Activated T-cell treated with anti-CD3 and anti-CD28 coated beads, Interleukin-2, amount 50 U/mL, for 24 hours (primary cell): ENCODE measurements around the gene RNF123.

Source experiments
- DNase-seq: peaks from one replicate; pipeline ENCODE4 v3.0.0-alpha.2; 2020
- H3K27ac Mint-ChIP-seq: 2 replicates; pipeline ENCODE4 v1.8.0; 2020; ENCODE audit warnings: mild to moderate bottlenecking, mixed read lengths
- H3K27me3 Mint-ChIP-seq: 2 replicates; pipeline ENCODE4 v1.8.0; 2020; ENCODE audit warnings: mixed read lengths
- H3K36me3 Mint-ChIP-seq: 2 replicates; pipeline ENCODE4 v1.8.0; 2020; ENCODE audit warnings: low read depth, mixed read lengths
- H3K4me1 Mint-ChIP-seq: 2 replicates; pipeline ENCODE4 v1.8.0; 2020; ENCODE audit warnings: low read depth, mixed read lengths
- H3K4me3 Mint-ChIP-seq: 2 replicates; pipeline ENCODE4 v1.8.0; 2020; ENCODE audit warnings: mild to moderate bottlenecking, moderate library complexity, mixed read lengths
- H3K9me3 Mint-ChIP-seq: 2 replicates; pipeline ENCODE4 v1.8.0; 2020; ENCODE audit warnings: mixed read lengths

RNF123 gene

GRCh38 chr3:49713336-49714105 lies 24.2 kb downstream of the RNF123 start:
- no peak for DNase-seq
- no peaks in the 10 kb centered on the region for H3K27me3 Mint-ChIP-seq
- no peak overlapping the region for H3K4me3 Mint-ChIP-seq
- H3K9me3 Mint-ChIP-seq: no peaks in the 10 kb centered on the region
- peaks cover 12% of the 10 kb centered on the region for H3K4me1 Mint-ChIP-seq
- H3K27ac Mint-ChIP-seq: no peak overlapping the region
- H3K36me3 Mint-ChIP-seq: peaks cover 44% of the 10 kb centered on the region

- Mint-ChIP-seq H3K27me3 (no peaks in the 10 kb centered on the region), H3K4me1 (peaks cover 26% of the 10 kb centered on the region), H3K9me3 (no peaks in the 10 kb centered on the region), H3K27ac (peak overlapping the region; percentile 59), H3K36me3 (peaks cover 47% of the 10 kb centered on the region), H3K4me3 (no peak overlapping the region)
- DNase-seq: no peak
Observed at GRCh38 chr3:49714728-49715550, 25.6 kb downstream of the RNF123 start.

GRCh38 chr3:49715611-49716121 lies 26.3 kb downstream of the RNF123 start:
- no peaks in the 10 kb centered on the region for H3K9me3 Mint-ChIP-seq
- peaks cover 33% of the 10 kb centered on the region for H3K4me1 Mint-ChIP-seq
- H3K27me3 Mint-ChIP-seq: no peaks in the 10 kb centered on the region
- no peak for DNase-seq
- H3K36me3 Mint-ChIP-seq: peaks cover 52% of the 10 kb centered on the region
- no peak overlapping the region for H3K4me3 Mint-ChIP-seq
- H3K27ac Mint-ChIP-seq: peak overlapping the region; percentile 59

GRCh38 chr3:49716169-49716568 lies 26.8 kb downstream of the RNF123 start:
- Mint-ChIP-seq H3K27me3 (no peaks in the 10 kb centered on the region), H3K4me3 (no peak overlapping the region), H3K4me1 (peaks cover 38% of the 10 kb centered on the region), H3K9me3 (no peaks in the 10 kb centered on the region), H3K27ac (no peak overlapping the region), H3K36me3 (peaks cover 55% of the 10 kb centered on the region)
- DNase-seq: no peak

- peaks cover 56% of the 10 kb centered on the region for H3K36me3 Mint-ChIP-seq
- no peak for DNase-seq
- no peaks in the 10 kb centered on the region for H3K9me3 Mint-ChIP-seq
- H3K4me3 Mint-ChIP-seq: no peak overlapping the region
- no peak overlapping the region for H3K27ac Mint-ChIP-seq
- peaks cover 41% of the 10 kb centered on the region for H3K4me1 Mint-ChIP-seq
- H3K27me3 Mint-ChIP-seq: no peaks in the 10 kb centered on the region
Observed at GRCh38 chr3:49716691-49717210, 27.4 kb downstream of the RNF123 start.

GRCh38 chr3:49717211-49717958 lies 28.0 kb downstream of the RNF123 start:
- Mint-ChIP-seq H3K4me3 (no peak overlapping the region), H3K9me3 (no peaks in the 10 kb centered on the region), H3K27ac (peak overlapping the region; percentile 52), H3K36me3 (peaks cover 59% of the 10 kb centered on the region), H3K4me1 (peaks cover 45% of the 10 kb centered on the region), H3K27me3 (no peaks in the 10 kb centered on the region)
- no peak for DNase-seq

- peaks cover 46% of the 10 kb centered on the region for H3K4me1 Mint-ChIP-seq
- peak; percentile 42 for DNase-seq
- H3K27me3 Mint-ChIP-seq: no peaks in the 10 kb centered on the region
- H3K9me3 Mint-ChIP-seq: no peaks in the 10 kb centered on the region
- peaks cover 66% of the 10 kb centered on the region for H3K36me3 Mint-ChIP-seq
- peak overlapping the region; percentile 75 for H3K4me3 Mint-ChIP-seq
- H3K27ac Mint-ChIP-seq: peak overlapping the region; percentile 77
Observed at GRCh38 chr3:49717959-49718857, 28.9 kb downstream of the RNF123 start.

GRCh38 chr3:49718858-49719213 lies 29.5 kb downstream of the RNF123 start:
- Mint-ChIP-seq H3K27ac (peak overlapping the region; percentile 77), H3K36me3 (peaks cover 69% of the 10 kb centered on the region), H3K9me3 (no peaks in the 10 kb centered on the region), H3K4me1 (peaks cover 47% of the 10 kb centered on the region), H3K27me3 (no peaks in the 10 kb centered on the region), H3K4me3 (peak overlapping the region; percentile 75)
- no peak for DNase-seq

GRCh38 chr3:49719214-49719884 lies 30.0 kb downstream of the RNF123 start, which contains the start of gene AMIGO3:
Gene AMIGO3, minus strand, starts transcription at chr3:49719684. Its CDS starts 219 bp downstream, at chr3:49719465.
- Mint-ChIP-seq H3K36me3 (peaks cover 70% of the 10 kb centered on the region), H3K27ac (peak within 1 kb of the TSS; percentile 77), H3K27me3 (no peaks in the 10 kb centered on the region), H3K4me1 (peaks cover 50% of the 10 kb centered on the region), H3K4me3 (peak within 1 kb of the TSS; percentile 75), H3K9me3 (no peaks in the 10 kb centered on the region)
- DNase-seq: peak; percentile 94

GRCh38 chr3:49720855-49721595 lies 31.7 kb downstream of the RNF123 start:
- Mint-ChIP-seq H3K27ac (peak overlapping the region; percentile 77), H3K27me3 (no peaks in the 10 kb centered on the region), H3K36me3 (peaks cover 64% of the 10 kb centered on the region), H3K4me1 (peaks cover 57% of the 10 kb centered on the region), H3K9me3 (no peaks in the 10 kb centered on the region), H3K4me3 (peak overlapping the region; percentile 21)
- DNase-seq: no peak

GRCh38 chr3:49721596-49721895 lies 32.2 kb downstream of the RNF123 start:
- H3K27ac Mint-ChIP-seq: peak overlapping the region; percentile 77
- no peaks in the 10 kb centered on the region for H3K27me3 Mint-ChIP-seq
- DNase-seq: no peak
- peaks cover 57% of the 10 kb centered on the region for H3K4me1 Mint-ChIP-seq
- peaks cover 65% of the 10 kb centered on the region for H3K36me3 Mint-ChIP-seq
- H3K9me3 Mint-ChIP-seq: no peaks in the 10 kb centered on the region
- H3K4me3 Mint-ChIP-seq: peak overlapping the region; percentile 96

GRCh38 chr3:49721896-49722781 lies 32.8 kb downstream of the RNF123 start:
- Mint-ChIP-seq H3K4me3 (peak overlapping the region; percentile 96), H3K4me1 (peaks cover 57% of the 10 kb centered on the region), H3K36me3 (peaks cover 71% of the 10 kb centered on the region), H3K27me3 (no peaks in the 10 kb centered on the region), H3K9me3 (no peaks in the 10 kb centered on the region), H3K27ac (peak overlapping the region; percentile 97)
- DNase-seq: no peak
